ENCODE results near the gene STXBP5.

The STXBP5 gene

GRCh38 chr6:147266821-147267220 is 62.6 kb downstream of the STXBP5 start:
- Histone ChIP-seq H3K4me3 (ENCODE audit: low read depth, low read length) (no peak overlapping the region), H3K36me3 (ENCODE audit: control insufficient read depth in 2 of 2, insufficient read depth in 1 of 2, low read length in 2 of 2) (peaks cover 0 to 22% of the 10 kb centered on the region in 2 experiments; a peak in 1 of 3 replicates), H3K9me3 (ENCODE audit: control insufficient read depth, insufficient read depth, low read depth, low read length) (no peaks in the 10 kb centered on the region), H3K27ac (ENCODE audit: extremely low read depth, low read depth, low read length) (no peak overlapping the region), H3K4me1 (ENCODE audit: control insufficient read depth, insufficient read depth, low read length) (no peaks in the 10 kb centered on the region)
- ChIA-PET POLR2A (no interaction called here), CTCF (no interaction called here)
- TF ChIP-seq ZNF843 (tag by site-specific recombination; IDR thresholded peaks at IDR 0.05) (no peak), ZNF433 (tag by site-specific recombination; IDR thresholded peaks at IDR 0.05; ENCODE audit: low read depth) (no peak), HOXD13 (CRISPR knock-in tag; IDR thresholded peaks at IDR 0.05; ENCODE audit: borderline replicate concordance) (no peak), ZNF155 (tag by site-specific recombination; IDR thresholded peaks at IDR 0.05) (no peak), ZNF600 (tag by site-specific recombination; IDR thresholded peaks at IDR 0.05) (no peak), SP7 (tag by site-specific recombination; IDR thresholded peaks at IDR 0.05) (no peak), SCRT2 (tag by site-specific recombination; IDR thresholded peaks at IDR 0.05) (no peak), SP3 (tag by site-specific recombination; IDR thresholded peaks at IDR 0.05) (no peak), EGR2 (tag by site-specific recombination; IDR thresholded peaks at IDR 0.05; ENCODE audit: low read depth) (no peak), TRIM28 (IDR thresholded peaks at IDR 0.05; ENCODE audit: borderline replicate concordance, low read length) (no peak), GLIS1 (tag by site-specific recombination; IDR thresholded peaks at IDR 0.05) (no peak), ZFP37 (tag by site-specific recombination; IDR thresholded peaks at IDR 0.05) (no peak), ZNF2 (tag by site-specific recombination; IDR thresholded peaks at IDR 0.05) (no peak), ZSCAN23 (tag by site-specific recombination; IDR thresholded peaks at IDR 0.05) (no peak), ZNF837 (tag by site-specific recombination; IDR thresholded peaks at IDR 0.05) (no peak), TCF7L2 (IDR thresholded peaks at IDR 0.05; ENCODE audit: borderline replicate concordance, low read depth, low read length) (no peak), ZNF398 (tag by site-specific recombination; IDR thresholded peaks at IDR 0.05) (no peak)

- H3K4me1 ChIP-seq (ENCODE audit: control insufficient read depth, insufficient read depth, low read length), result no peaks in the 10 kb centered on the region
- H3K36me3 ChIP-seq (ENCODE audit: control insufficient read depth in 2 of 2, insufficient read depth in 1 of 2, low read length in 2 of 2), result peaks cover 0 to 22% of the 10 kb centered on the region in 2 experiments; a peak in 1 of 3 replicates
- TF ChIP-seq KLF17 (tag by site-specific recombination; IDR thresholded peaks at IDR 0.05), result no peak
- TF ChIP-seq ZNF324 (tag by site-specific recombination; IDR thresholded peaks at IDR 0.05), result no peak
- TF ChIP-seq ZBTB20 (tag by site-specific recombination; IDR thresholded peaks at IDR 0.05), result no peak
- no peak for TF ChIP-seq KLF7 (tag by site-specific recombination; IDR thresholded peaks at IDR 0.05; ENCODE audit: borderline replicate concordance)
- H3K4me3 ChIP-seq (ENCODE audit: low read depth, low read length), result no peak overlapping the region
- H3K9me3 ChIP-seq (ENCODE audit: control insufficient read depth, insufficient read depth, low read depth, low read length), result no peaks in the 10 kb centered on the region
- ChIA-PET POLR2A (no interaction called here), CTCF (no interaction called here)
- no peak overlapping the region for H3K27ac ChIP-seq (ENCODE audit: extremely low read depth, low read depth, low read length)
Measured at GRCh38 chr6:147267658-147268057, 63.4 kb downstream of the STXBP5 start.

- ChIA-PET POLR2A (no interaction called here), CTCF (no interaction called here)
- H3K9me3 ChIP-seq (ENCODE audit: control insufficient read depth, insufficient read depth, low read depth, low read length), result no peaks in the 10 kb centered on the region
- H3K4me3 ChIP-seq (ENCODE audit: low read depth, low read length), result no peak overlapping the region
- H3K4me1 ChIP-seq (ENCODE audit: control insufficient read depth, insufficient read depth, low read length), result no peaks in the 10 kb centered on the region
- H3K36me3 ChIP-seq (ENCODE audit: control insufficient read depth in 2 of 2, insufficient read depth in 1 of 2, low read length in 2 of 2), result peaks cover 0 to 22% of the 10 kb centered on the region in 2 experiments; a peak in 1 of 3 replicates
- no peak overlapping the region for H3K27ac ChIP-seq (ENCODE audit: extremely low read depth, low read depth, low read length)
- TF ChIP-seq ZBTB49 (tag by site-specific recombination; IDR thresholded peaks at IDR 0.05; ENCODE audit: low read depth) (no peak), ZBTB17 (tag by site-specific recombination; IDR thresholded peaks at IDR 0.05) (no peak), GFI1B (tag by site-specific recombination; IDR thresholded peaks at IDR 0.05) (no peak), ZNF138 (tag by site-specific recombination; IDR thresholded peaks at IDR 0.05; ENCODE audit: borderline replicate concordance) (no peak), ZNF174 (tag by site-specific recombination; IDR thresholded peaks at IDR 0.05) (no peak), ZNF184 (tag by site-specific recombination; IDR thresholded peaks at IDR 0.05) (no peak), SETDB1 (IDR thresholded peaks at IDR 0.05; ENCODE audit: insufficient read length, low read length) (no peak), ZNF10 (tag by site-specific recombination; IDR thresholded peaks at IDR 0.05) (no peak), ZNF175 (tag by site-specific recombination; IDR thresholded peaks at IDR 0.05) (no peak), KLF16 (tag by site-specific recombination; IDR thresholded peaks at IDR 0.05) (no peak)
Measured at GRCh38 chr6:147268254-147268653, 64.0 kb downstream of the STXBP5 start.

Data from HEK293 (cell line).